ENCODE data around the gene CHP2.
A peak's percentile ranks its signal among the peaks of the same experiment; 100 is the strongest.
"Not testable (repeated sequence)": the region's sequence is repeated elsewhere in the genome, so short reads cannot be mapped to it uniquely, and the experiment has no call there.

The CHP2 gene

DNA sequence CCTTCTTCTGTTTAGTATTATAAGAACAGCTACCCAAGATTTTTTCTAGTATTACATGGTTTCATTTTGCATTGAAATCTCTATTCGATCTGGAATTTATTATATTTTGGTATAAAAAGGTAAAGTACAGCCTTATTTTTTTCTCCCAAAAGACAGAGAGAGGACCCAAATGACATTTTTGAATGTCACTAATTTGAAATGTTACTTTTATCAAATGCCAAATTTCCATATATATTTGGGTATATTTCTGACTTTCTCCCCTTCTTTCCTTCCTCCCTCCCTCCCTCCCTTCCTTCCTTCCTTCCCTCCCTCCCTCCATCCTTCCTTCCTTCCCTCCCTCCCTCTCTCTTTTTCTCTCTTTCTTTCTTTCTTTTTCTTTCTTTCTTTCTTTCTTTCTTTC is 6.2 kb upstream of the CHP2 start:
- no peak for DNase-seq (ENCODE audit: low spot score)

DNA sequence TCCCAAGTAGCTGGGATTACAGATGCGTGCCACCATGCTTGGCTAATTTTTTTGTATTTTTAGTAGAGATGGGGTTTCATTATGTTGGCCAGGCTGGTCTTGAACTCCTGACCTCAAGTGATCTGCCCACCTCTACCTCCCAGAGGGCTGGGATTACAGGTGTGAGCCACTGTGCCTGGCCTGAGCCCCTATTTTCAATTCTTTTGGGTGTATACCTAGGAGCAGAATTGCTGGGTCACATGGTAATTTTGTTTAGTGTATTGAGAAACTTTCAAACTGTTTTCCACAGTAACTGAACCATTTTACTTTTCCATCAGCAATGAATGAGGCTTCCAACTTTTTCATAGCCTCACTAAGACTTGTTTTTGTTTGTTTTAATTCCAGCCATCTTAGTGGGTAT is 3.8 kb upstream of the CHP2 start:
- not testable (repeated sequence) for DNase-seq (ENCODE audit: low spot score)

DNA sequence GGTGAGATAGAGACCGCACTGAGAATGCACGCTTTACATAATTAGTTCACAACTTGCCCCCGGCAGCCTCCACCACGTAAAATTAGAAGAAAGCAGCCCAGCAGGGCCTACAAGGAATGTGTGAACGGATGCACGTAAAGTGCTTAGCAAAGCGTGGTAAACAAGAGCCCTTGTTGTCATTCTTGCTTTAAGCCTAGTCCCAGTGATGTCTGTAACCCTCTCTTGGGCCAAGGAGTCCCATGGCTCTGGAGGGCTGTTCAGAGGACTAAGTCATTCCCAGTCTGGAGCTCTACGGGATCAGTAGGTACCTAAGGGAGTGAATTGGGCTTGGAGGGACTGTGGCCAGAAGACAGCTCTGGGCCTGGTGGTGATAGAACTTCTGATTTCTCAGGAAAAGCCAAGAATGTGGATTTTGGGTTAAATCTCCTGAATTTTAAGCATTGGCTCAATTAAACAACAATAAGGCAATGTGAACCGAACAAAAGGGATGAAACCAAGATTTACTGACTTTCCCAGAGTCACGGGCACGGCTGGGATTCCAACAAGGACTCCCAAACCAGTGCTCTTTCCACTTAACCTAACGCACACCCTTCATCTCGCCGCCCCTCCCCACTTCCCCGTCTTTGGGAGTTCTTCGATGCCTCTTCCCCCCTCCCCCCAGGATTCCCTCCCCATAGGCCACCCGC is 775 bp upstream of the CHP2 start:
- DNase-seq (ENCODE audit: low spot score) = no peak

DNA sequence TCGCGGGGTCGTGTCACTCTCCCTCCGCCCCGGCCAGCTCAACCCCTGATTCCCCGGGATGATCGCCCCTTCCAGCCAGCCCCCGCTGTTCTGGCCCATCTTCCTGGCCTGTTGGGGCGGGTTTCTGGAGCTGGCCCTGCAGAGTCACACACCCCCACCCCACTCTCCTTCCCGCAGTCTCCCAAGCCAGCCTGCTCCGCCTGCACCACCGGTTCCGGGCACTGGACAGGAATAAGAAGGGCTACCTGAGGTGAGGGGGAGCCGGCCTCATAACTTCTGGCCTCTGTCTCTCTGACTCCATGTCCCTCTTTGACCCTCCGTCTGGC is 621 bp downstream of the CHP2 start:
- DNase-seq (ENCODE audit: low spot score) = no peak

DNA sequence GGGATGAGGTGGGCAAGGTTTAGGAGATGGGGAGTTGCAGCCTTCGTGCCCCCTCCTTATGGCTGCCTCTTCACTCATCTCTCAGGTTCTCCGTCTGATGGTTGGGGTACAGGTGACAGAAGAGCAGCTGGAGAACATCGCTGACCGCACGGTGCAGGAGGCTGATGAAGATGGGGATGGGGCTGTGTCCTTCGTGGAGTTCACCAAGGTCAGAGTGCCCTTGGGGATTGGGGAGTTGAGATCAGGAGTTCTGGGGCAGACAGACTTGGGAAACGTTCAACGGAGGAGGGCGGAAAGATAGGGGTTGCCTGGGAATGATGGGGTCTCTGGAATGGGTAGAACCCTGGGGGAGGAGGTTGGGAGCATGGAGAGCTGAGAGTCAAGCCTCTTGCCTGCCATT is 2.3 kb downstream of the CHP2 start:
- DNase-seq (ENCODE audit: low spot score) = no peak

DNA sequence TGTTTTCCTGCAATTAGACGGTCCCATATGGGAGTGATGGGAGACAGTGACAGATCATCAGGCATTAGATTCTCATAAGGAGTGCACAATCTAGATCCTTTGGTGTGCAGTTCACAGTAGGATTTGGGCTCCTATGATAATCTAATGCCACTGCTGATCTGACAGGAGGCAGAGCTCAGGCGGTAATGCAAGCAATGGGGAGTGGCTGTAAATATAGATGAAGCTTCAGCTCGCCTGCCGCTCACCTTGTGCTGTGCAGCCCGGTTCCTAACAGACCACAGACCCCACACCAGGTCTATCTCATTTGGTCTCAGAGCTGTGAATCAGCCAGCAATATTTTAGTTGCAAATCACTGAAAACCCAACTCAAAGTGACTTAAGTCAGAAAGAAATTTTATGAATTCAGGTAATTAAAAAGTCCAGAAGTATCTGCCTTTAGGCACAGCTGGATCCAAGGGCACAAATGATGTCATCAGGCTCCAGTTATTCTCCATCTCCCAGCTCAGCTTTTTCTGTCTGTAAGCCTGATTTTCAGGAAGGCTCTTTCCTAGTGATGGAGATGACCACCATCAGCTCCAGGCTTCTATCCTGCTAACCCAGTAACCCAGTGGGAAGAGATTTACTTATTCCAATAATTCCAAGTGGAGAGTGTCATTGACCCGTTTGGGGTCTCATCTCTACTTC is 3.3 kb downstream of the CHP2 start:
- no peak for DNase-seq (ENCODE audit: low spot score)

DNA sequence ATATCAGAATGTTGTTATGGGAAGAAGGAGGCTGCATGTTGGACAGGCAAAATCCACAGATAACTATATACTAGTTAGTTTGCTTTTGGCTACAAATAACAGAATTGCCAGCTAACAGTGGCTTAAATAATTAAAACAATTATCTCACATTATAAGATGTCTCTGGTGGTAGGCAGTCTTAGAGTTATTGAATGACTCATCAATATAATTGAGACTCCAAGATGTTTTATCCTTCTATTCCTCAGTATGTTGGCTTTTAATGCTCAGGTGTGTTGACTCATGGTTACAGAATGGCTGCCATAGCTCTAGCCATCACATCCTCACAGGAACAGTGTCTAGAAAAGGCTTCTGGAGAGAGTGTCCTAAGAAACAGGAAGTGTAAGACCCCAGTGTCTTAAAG is 11.1 kb downstream of the CHP2 start:
- no peak for DNase-seq (ENCODE audit: low spot score)

DNA sequence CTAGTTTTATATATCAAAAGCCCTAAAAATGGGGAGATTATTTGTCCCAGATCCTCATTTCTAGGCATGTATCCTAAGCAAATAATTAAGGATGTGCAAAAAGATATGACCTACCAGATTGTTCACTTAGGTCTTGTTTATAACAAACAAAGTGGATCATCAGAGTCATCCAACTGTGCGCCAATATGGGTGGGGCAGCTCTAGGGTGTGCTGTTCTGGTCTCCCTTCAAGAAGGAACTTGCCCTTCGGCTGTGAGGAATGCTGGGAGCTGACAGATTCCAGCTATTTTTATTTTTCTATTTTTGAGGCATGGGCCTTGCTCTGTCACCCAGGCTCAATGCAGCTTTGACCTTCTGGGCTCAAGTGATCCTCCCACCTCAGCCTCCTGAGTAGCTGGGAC is 13.8 kb downstream of the CHP2 start:
- DNase-seq (ENCODE audit: low spot score) = no peak

DNA sequence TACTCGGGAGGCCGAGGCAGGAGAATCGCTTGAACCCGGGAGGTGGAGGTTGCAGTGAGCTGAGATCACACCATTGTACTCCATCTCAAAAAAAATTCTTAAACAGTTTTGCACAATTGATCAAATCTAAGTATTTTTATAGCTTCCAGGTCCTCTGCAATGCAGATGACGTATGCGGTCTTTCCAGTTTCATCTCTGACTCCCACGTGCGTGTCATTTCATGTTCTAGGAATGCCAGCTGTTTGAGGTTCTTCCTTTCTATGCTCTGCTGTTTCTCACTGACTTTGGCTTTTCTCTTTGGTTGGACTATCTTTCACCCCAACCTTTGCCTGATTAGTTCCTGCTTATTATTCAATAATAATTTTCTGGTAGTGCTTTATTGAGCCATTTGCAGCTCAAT is 16.2 kb downstream of the CHP2 start:
- no peak for DNase-seq (ENCODE audit: low spot score)

DNA sequence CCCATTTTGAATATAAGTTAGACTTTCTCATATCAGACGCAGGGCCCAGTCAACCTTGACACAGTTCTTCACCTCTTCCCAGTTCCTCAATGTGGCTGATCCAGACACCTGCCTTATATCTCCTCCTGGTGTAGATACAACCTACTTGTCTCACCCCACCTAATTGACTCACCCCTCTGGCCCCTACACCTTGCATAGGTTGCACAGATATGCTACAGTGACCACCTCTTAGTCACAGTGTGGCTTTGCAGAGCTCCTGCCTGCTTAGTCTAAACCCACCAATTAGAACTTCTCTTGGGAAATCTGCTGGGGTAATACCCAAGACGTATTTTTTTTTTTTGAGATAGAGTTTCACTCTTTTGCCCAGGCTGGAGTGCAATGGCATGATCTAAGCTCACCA is 16.8 kb downstream of the CHP2 start:
- no peak for DNase-seq (ENCODE audit: low spot score)

DNA sequence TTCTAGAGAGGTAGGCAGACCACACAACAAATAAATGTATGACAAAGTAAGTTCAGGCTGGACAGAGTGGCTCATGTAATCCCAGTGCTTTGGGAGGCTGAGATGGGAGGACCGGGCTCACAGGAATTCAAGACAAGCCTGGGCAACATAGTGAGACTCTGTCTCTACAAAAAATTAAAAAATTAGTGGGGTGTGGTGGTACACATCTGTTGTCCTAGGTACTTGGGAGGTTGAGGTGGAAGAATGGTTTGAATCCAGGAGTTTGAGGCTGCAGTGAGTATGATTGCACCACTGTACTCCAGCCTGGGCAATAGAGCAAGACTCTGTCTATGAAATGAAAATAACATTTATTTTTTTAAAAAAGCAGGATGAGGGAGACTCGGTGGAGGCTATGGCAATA is 18.5 kb downstream of the CHP2 start:
- DNase-seq (ENCODE audit: low spot score) = no peak

DNA sequence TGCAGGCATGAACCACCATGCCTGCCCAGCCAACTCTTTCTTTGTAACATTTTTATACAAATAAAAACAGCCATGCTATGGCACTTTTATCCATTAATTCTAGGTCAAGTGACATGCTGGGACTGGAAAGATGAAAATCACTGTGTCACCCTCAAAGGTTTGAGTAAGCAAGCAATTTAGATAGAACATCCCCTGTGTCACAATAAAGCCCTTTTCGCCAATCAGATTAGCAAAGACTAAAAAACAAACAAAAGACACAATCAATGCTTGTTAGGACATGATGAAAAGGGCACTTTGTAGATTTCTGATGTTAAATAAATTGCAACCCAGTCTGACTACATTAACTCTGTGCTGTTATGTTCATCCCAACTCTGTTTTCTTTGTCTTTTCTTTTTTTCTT is 26.4 kb downstream of the CHP2 start:
- no peak for DNase-seq (ENCODE audit: low spot score)

DNA sequence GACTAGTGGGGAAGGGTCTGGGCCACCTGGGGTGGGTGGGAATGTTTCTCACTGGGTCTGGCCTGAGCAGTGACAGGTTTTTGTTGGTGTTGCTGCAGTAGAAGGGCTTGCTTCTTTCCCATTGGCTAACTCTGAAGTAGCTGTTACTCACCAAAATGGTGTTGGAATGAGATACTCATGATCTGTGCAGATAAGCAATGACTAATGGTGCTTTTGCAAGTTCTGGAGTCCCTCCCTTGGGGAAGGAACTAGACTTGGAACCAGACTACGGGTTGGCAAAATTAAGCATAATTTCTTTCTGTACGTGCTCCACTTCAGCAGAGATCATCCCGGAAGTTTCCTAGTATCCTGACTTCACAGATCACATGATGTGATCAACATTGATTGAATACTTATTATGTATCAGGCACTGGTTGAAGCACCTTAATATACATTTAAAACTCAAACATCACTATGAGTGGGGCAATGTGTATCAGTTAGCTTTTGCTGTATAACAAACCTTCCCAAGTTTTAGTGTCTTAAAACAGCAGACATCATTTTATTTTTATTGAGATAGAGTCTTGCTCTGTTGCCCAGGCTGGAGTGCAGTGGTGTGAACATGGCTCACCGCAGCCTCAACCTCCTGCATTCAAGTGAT is 30.1 kb downstream of the CHP2 start:
- DNase-seq (ENCODE audit: low spot score) = no peak

DNA sequence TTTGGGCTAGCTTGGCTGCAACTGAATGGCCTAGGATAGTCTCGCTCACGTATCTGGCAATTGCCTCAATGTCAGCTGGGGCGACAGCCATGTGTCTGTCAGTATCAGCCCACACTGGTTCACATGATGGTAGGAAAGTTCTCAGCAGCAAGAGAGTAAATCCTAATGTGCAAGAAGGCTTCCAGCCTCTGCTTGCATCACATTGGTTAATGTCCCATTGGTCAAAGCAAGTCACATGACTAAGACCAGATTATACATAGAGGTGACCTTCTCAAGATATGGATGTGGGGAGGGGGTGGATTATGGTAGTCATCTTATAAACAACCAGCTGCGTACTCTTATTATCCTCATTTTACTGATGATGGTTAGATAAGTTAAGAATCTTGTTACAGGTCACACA is 31.0 kb downstream of the CHP2 start:
- no peak for DNase-seq (ENCODE audit: low spot score)

DNA sequence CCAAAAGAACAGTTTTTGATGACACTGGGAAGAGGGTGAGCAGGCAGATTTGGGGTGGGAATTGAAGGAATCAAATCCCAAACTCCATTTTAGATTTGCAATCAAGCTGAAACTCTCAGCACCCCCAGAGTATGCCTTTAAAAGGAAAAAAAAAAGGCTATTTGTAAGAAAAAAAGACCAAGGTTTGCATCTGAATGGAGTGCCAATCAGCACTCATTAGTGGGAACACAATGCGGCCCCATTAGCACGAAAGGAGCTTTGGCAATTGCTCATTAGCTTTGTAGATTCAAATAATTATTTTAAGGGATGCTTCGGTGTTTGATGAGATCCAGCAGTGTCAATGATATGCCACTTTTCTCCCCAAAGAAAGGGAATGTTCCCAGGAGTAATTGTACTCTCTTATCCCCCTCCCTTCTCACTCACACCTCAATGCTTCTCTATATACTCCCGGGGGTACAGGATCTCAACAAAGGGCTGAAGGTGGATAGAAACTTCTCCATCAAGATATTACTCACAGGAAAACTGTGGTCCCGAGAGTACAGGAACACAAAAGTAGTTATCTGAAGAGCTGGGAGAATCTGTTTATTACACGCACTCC is 32.2 kb downstream of the CHP2 start:
- DNase-seq (ENCODE audit: low spot score) = no peak

DNA sequence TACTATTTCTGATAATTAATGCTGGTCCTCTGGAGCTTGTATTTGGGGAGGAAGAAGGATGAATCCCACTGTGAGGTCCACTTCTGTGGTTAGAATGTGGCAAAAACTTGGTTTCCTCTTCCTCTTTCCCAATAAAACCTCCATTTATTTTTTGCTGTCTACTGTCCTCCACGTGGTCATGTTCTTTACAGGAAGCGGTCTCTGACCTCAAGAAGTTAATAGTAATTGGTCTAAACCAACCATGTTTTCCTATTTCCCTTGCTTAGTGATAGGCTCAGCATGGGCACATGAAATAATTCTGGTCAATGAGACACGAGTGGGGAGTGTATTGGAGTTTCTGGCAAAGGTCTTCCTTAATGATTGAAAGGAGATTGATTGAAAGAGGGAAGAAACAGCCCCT is 33.9 kb downstream of the CHP2 start:
- no peak for DNase-seq (ENCODE audit: low spot score)

DNA sequence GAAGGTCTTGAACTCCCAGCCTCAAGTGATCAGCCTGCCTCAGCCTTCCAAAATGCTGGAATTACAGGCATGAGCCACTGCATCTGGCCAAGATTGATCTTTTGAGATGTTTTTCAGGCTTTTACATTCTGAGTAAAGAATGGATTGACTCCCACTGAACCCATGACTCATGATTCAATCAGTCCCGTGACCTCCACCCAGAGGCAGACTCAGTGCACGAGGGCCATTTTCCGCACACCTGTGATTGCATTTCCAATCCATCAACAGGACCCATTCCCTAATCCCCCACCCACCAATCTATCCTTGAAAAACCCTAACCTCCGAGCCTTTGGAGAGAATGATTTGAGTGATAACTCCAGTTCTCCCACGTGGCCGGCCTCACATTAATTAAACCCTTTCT is 40.6 kb downstream of the CHP2 start:
- no peak for DNase-seq (ENCODE audit: low spot score)

DNA sequence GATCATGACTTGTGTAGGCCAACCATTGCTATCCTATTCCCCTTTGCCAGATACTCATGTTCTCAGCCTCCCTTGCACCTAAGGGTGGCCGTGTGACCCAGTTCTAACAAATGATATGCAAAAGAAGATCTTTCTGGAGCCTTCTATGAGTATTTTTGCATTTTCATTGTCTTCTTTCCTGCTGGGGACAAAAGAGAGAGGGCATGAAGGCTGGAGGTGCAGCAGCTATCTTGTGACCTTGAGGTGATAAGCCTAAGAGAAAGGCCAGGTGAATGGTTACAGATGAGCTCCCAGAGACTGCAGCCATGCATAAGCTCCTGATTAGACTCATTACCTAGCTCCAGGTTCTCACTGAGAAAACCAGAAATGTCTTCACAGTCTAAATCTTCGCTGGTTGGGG is 42.1 kb downstream of the CHP2 start:
- no peak for DNase-seq (ENCODE audit: low spot score)

DNA sequence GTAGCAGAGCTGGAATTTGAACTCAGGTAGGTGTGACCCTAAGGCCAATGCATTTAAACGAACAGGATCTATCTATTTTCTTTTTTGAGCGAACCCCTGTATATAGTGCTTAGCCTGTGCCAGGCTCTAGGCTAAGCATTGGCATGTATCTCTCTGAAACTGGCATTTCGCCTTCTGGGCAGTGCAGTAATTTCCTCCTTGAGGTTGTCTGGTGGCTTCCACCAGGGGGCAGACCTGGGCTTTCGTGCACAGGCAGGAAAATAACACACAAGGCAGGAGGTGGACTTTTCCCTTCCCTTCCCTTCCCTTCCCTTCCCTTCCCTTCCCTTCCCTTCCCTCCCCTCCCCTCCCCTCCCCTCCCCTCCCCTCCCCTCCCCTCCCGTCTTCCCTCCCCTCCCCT is 46.6 kb downstream of the CHP2 start:
- DNase-seq (ENCODE audit: low spot score) = peak; percentile 76

DNA sequence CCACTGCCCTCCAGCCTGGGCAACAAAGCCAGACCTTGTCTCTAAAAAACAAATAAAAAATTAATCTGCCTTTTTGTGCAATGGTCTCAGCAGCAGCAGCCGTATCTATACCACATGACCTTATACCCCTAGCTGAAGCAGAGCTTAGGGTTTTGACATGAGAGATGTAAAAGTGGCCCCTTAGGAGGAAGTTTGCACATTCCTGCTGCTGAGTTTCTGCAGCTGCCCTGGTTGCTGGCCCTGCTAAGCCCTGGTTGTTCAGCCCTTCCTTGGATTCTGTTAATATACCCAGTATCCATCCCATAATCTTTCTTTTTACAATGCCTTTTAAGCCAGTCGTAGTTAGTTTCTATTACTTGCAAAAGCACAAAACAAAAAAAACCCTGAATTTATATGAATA is 48.0 kb downstream of the CHP2 start:
- no peak for DNase-seq (ENCODE audit: low spot score)

DNA sequence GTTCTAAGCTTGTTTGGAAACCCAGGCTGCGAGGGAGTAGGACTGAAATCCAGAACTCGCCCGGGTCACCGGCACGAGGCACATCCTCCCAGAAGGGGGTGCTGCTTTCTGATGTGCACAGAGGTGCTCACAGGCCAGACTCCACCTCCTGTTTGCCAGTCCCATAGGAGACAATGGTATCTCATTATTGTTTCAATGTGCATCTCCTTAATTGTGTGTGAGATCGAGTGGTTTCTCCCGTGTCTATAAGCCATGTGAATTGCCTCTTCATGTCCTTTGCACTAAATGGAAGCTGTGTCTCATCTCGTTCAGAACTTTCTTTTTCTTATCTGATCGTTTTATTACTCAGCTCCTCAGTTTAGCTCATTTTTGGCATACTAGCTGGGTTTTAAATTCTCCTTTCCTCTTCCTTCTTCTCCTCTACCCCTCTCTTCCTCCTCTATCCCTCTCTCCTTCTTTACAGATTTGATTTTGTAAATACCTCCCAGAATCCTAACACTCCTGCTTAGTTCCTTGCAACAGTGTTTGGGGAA is 48.8 kb downstream of the CHP2 start:
- peak; percentile 75 for DNase-seq (ENCODE audit: low spot score)

DNA sequence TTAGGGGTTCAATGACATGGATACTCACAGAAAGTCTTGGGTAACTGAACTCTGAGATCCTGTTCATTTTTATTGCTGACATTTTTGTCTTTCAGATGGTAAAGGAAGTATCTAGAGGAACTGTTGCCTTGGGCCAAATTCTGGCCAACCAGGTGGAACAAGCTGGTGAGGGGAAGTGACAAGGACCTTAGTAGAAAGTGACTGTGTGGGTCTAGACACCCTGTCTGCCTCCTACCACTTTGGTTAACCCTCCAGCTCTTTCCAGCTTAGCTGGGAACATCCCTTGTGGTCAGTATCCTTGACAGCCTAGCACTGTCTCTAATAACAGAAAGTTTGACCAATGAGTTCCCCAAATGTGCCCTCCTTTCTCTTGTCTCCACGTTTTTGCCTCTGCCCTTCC is 52.2 kb downstream of the CHP2 start:
- no peak for DNase-seq (ENCODE audit: low spot score)
